VCaP (cell line): ENCODE results near the gene BRS3.

Experiments
- H3K27ac ChIP-seq: fragments of 450-650 bp; 2 replicates; pipeline ENCODE4 v1.5.1; 2017
- TF ChIP-seq, protein P1 (sequence below): fragments of 450-650 bp; conservative IDR thresholded peaks from 2 replicates; pipeline ENCODE4 v1.5.1; 2017; ENCODE audit warnings: mild to moderate bottlenecking, moderate library complexity

BRS3 gene

GRCh38 chrX:136473663-136474062 lies 14.1 kb upstream of the BRS3 start:
- no peak overlapping the region for H3K27ac ChIP-seq
- TF ChIP-seq, protein P1, sequence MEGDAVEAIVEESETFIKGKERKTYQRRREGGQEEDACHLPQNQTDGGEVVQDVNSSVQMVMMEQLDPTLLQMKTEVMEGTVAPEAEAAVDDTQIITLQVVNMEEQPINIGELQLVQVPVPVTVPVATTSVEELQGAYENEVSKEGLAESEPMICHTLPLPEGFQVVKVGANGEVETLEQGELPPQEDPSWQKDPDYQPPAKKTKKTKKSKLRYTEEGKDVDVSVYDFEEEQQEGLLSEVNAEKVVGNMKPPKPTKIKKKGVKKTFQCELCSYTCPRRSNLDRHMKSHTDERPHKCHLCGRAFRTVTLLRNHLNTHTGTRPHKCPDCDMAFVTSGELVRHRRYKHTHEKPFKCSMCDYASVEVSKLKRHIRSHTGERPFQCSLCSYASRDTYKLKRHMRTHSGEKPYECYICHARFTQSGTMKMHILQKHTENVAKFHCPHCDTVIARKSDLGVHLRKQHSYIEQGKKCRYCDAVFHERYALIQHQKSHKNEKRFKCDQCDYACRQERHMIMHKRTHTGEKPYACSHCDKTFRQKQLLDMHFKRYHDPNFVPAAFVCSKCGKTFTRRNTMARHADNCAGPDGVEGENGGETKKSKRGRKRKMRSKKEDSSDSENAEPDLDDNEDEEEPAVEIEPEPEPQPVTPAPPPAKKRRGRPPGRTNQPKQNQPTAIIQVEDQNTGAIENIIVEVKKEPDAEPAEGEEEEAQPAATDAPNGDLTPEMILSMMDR, result no peak

DNA sequence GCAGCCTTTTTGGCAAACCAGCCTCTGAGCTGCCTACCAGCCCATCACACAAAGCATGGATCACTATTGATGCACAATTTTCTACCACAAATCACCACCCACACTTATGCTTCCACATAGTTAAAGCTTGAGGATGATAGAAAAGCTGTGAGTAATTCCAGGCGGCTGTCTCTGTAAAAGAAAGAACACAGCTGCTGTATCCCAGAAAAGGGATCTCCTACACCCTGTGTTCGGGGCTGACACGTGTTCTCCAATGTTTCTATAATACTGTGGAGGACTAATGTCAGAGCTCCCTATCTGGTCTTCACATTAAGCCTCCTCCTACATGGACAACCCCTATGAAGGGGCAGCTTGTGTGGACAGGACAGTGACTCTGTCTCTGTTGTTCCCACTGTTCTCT lies 12.5 kb upstream of the BRS3 start:
- TF ChIP-seq, protein P1, result no peak
- no peak overlapping the region for H3K27ac ChIP-seq

DNA sequence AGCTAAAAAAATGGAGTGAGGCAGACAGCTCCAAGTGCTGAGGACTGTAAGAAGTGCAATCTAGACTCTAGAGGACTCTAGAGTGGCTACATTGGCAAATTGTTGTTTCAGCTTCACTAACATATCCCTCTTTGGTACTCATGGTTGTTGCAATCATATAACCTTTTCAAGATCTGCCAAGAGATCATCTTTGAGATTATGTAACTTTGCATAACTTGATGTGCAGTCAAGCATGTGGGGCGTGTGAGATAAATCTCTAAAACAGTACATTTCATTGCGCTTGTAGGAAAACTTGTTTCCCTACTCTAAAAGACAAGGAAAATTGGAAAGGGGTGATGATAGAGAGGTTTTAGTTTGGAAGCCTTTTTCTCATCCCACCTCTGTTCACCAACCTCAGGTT lies 11.2 kb upstream of the BRS3 start:
- TF ChIP-seq, protein P1, result no peak
- H3K27ac ChIP-seq, result peak overlapping the region; percentile 45

GRCh38 chrX:136477026-136477425 lies 10.7 kb upstream of the BRS3 start:
- TF ChIP-seq, protein P1, result no peak
- H3K27ac ChIP-seq, result peak overlapping the region; percentile 45

- TF ChIP-seq, protein P1, result no peak
- H3K27ac ChIP-seq, result no peak overlapping the region
Measured at GRCh38 chrX:136480383-136480782, 7.4 kb upstream of the BRS3 start.

GRCh38 chrX:136488706-136489105 lies 959 bp downstream of the BRS3 start:
- no peak overlapping the region for H3K27ac ChIP-seq
- TF ChIP-seq, protein P1, result peak; percentile 63

GRCh38 chrX:136491832-136492231 lies 4.1 kb downstream of the BRS3 start:
- TF ChIP-seq, protein P1, result peak; percentile 19; the same call in 1 of the 2 replicates
- H3K27ac ChIP-seq, result no peak overlapping the region

DNA sequence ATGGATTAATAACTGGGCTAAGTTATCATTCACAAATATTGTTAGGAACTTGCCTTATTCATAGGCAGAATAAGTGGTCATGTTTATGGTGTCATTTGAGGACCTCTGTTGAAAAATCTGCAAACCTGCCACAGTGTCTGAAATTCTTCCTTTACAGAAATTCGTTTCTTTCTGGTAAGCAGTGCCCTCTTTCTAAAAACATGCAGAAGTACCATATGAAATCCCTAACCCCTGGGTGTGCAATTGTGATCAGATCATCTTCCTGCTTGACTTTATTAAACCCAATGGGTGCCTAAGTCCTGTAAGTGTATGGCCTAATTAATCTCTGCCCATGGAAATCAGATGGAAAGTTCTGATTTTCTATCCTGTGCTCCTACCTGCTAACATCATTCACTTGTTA lies 5.3 kb downstream of the BRS3 start:
- H3K27ac ChIP-seq, result no peak overlapping the region
- TF ChIP-seq, protein P1, result no peak
